Measurements from ENCODE around the gene B4GALT2. TPM values are rescaled to one million over a fixed set of nuclear protein-coding genes. Genes with fewer than 3 reads are reported as not detected.

Gene B4GALT2
- total RNA-seq, 4 donors from 2014 or later = 45.3 to 94.5 (median 77.5) TPM

GRCh38 chr1:43973981-43974442, 5.0 kb upstream of the B4GALT2 start:
- 43% methylated on average over 9 of the region's 9 CpGs for WGBS
- TF ChIP-seq EP300 (IDR thresholded peaks at IDR 0.05) = no peak
- TF ChIP-seq POLR2AphosphoS5 (IDR thresholded peaks at IDR 0.05) = no peak
- no peak for TF ChIP-seq CTCF (IDR thresholded peaks at IDR 0.05)
- TF ChIP-seq POLR2A (IDR thresholded peaks at IDR 0.05; ENCODE audit: low read depth) = no peak
- peaks cover 53 to 70% (median 67%) of the 10 kb centered on the region in 4 donors for H3K4me1 ChIP-seq
- H3K36me3 ChIP-seq = peaks cover 16 to 48% (median 43%) of the 10 kb centered on the region in 4 donors
- intact Hi-C loops (cut with DNase I) = no loop called here
- peak overlapping the region; percentile 93 to 98 (median 95) for H3K27ac ChIP-seq (replicated peaks in 1 of 4)
- peak overlapping the region; percentile 85 to 99 (median 94) for H3K4me3 ChIP-seq
- H3K9me3 ChIP-seq = no peaks in the 10 kb centered on the region
- DNase-seq (ENCODE audit: extremely low spot score) = no peak
- H3K27me3 ChIP-seq = no peaks in the 10 kb centered on the region

- Histone ChIP-seq H3K36me3 (peaks cover 16 to 48% (median 43%) of the 10 kb centered on the region in 4 donors), H3K27ac (replicated peaks in 1 of 4) (peak within 1 kb of the TSS; percentile 93 to 98 (median 95)), H3K27me3 (no peaks in the 10 kb centered on the region), H3K4me1 (peaks cover 53 to 72% (median 65%) of the 10 kb centered on the region in 4 donors), H3K9me3 (no peaks in the 10 kb centered on the region), H3K4me3 (peak within 1 kb of the TSS; percentile 85 to 99 (median 94))
- TF ChIP-seq POLR2A (IDR thresholded peaks at IDR 0.05; ENCODE audit: low read depth) (peak; percentile 88), EP300 (IDR thresholded peaks at IDR 0.05) (no peak), POLR2AphosphoS5 (IDR thresholded peaks at IDR 0.05) (peak; percentile 98), CTCF (IDR thresholded peaks at IDR 0.05) (peak; percentile 13 to 46 (median 31))
- DNase-seq (ENCODE audit: extremely low spot score) = peak; percentile 100
- intact Hi-C loops (cut with DNase I) = no loop called here
- WGBS = 0% methylated on average over 10 of the region's 93 CpGs
Observed at GRCh38 chr1:43974443-43975248, 4.4 kb upstream of the B4GALT2 start, which contains the start of gene ATP6V0B. Gene ATP6V0B, plus strand, starts transcription at chr1:43974960. Its CDS starts 81 bp downstream, at chr1:43975041.

GRCh38 chr1:43975249-43975961, 3.6 kb upstream of the B4GALT2 start:
- intact Hi-C loops (cut with DNase I) = no loop called here
- no peak for DNase-seq (ENCODE audit: extremely low spot score)
- H3K4me1 ChIP-seq = peaks cover 58 to 74% (median 68%) of the 10 kb centered on the region in 4 donors
- H3K36me3 ChIP-seq = peaks cover 16 to 48% (median 43%) of the 10 kb centered on the region in 4 donors
- H3K27me3 ChIP-seq = no peaks in the 10 kb centered on the region
- no peak for TF ChIP-seq CTCF (IDR thresholded peaks at IDR 0.05)
- no peak for TF ChIP-seq POLR2AphosphoS5 (IDR thresholded peaks at IDR 0.05)
- TF ChIP-seq POLR2A (IDR thresholded peaks at IDR 0.05; ENCODE audit: low read depth) = no peak
- TF ChIP-seq EP300 (IDR thresholded peaks at IDR 0.05) = no peak
- H3K27ac ChIP-seq (replicated peaks in 1 of 4) = peak overlapping the region; percentile 93 to 98 (median 95)
- 1% methylated on average over 23 of the region's 34 CpGs for WGBS
- H3K9me3 ChIP-seq = no peaks in the 10 kb centered on the region
- peak overlapping the region; percentile 85 to 99 (median 94) for H3K4me3 ChIP-seq

GRCh38 chr1:43976045-43976444, 3.0 kb upstream of the B4GALT2 start:
- H3K4me3 ChIP-seq = peak overlapping the region; percentile 85 to 99 (median 94)
- H3K27ac ChIP-seq (replicated peaks in 1 of 4) = peak overlapping the region in 3 of 4 donors; percentile 93 to 98 (median 94)
- H3K27me3 ChIP-seq = no peaks in the 10 kb centered on the region
- 66% methylated on average over 4 of the region's 4 CpGs for WGBS
- TF ChIP-seq POLR2AphosphoS5 (IDR thresholded peaks at IDR 0.05) (no peak), EP300 (IDR thresholded peaks at IDR 0.05) (no peak), CTCF (IDR thresholded peaks at IDR 0.05) (no peak), POLR2A (IDR thresholded peaks at IDR 0.05; ENCODE audit: low read depth) (no peak)
- no peak for DNase-seq (ENCODE audit: extremely low spot score)
- peaks cover 16 to 46% (median 42%) of the 10 kb centered on the region in 4 donors for H3K36me3 ChIP-seq
- H3K4me1 ChIP-seq = peaks cover 53 to 74% (median 67%) of the 10 kb centered on the region in 4 donors
- H3K9me3 ChIP-seq = no peaks in the 10 kb centered on the region
- intact Hi-C loops (cut with DNase I) = no loop called here
